HCT116 (cell line): ENCODE data around the gene AKAP13. TPM values are rescaled to one million over a fixed set of nuclear protein-coding genes. Genes with fewer than 3 reads are reported as not detected.
"Not testable (repeated sequence)": the region's sequence is repeated elsewhere in the genome, so short reads cannot be mapped to it uniquely, and the experiment has no call there.

Experiments used
- ATAC-seq: fragments of 200-7000 bp; cut with Tn5 transposase; 2 replicates; pipeline ENCODE4 v1.9.1; 2020; ENCODE audit warnings: mild to moderate bottlenecking, moderate library complexity
- BruUV-seq: library from RNA; stranded (reverse); fragments of 400-500 nt; replicated peaks from 2 replicates; lab custom pipeline; 2021; lab: Mats Ljungman, UMichigan
- CTCF ChIA-PET: fragments of 300-600 bp; sonication (Branson Sonifier 250); formaldehyde crosslinking; loops from one replicate; lab custom pipeline; 2021; ENCODE audit warnings: antibody characterized with exemption; lab: Charles Lee
- POLR2A ChIA-PET: fragments of 300-600, 350-600 bp; sonication (Branson Sonifier 250); formaldehyde crosslinking; loops from one replicate; lab custom pipeline; 2021; ENCODE audit warnings: antibody characterized with exemption; lab: Charles Lee
- RAD21 ChIA-PET, 2 experiments: fragments of 300-600 bp; sonication (Branson Sonifier 250); formaldehyde crosslinking; loops; one replicate each; lab custom pipeline; 2023; ENCODE audit warnings: low total read pairs in 2 of 2; ENCODE audit not compliant: uncharacterized antibody in 2 of 2, unreplicated experiment in 2 of 2, low non-redundant PET in 1 of 2; lab: Charles Lee
- DNase-seq: peaks from one replicate; pipeline ENCODE4 v3.0.0-alpha.2; 2010; ENCODE audit warnings: low read depth, low spot score
- H2AFZ ChIP-seq: fragments of 200-600 bp; shearing (Covaris generic), sonication (generic); 2 replicates; pipeline ENCODE4 v1.6.1; 2017; ENCODE audit warnings: low read depth, mixed run types, mixed read lengths, antibody characterized with exemption, low read length; ENCODE audit not compliant: poor library complexity, severe bottlenecking
- H3K27ac ChIP-seq: 2 replicates; pipeline ENCODE4 v1.5.1; 2012; ENCODE audit warnings: low read depth, low read length
- H3K27me3 ChIP-seq: fragments of 200-600 bp; sonication (generic); 2 replicates; pipeline ENCODE4 v1.6.1; 2016; ENCODE audit warnings: mixed run types, low read length, mixed read lengths; ENCODE audit not compliant: insufficient read depth
- H3K36me3 ChIP-seq, 2 experiments: fragments of 200-500 bp in 1 of 2; fragments of 200-600 bp in 1 of 2; sonication (Bioruptor generic) in 1 of 2; sonication (generic) in 1 of 2; 2 replicates each; pipeline versions ENCODE4 v1.5.1 to v1.6.1; 2014 to 2016; ENCODE audit warnings: low read length in 2 of 2, inconsistent platforms in 1 of 2, mixed read lengths in 1 of 2, mixed run types in 1 of 2; ENCODE audit not compliant: insufficient read depth in 2 of 2, control insufficient read depth in 1 of 2
- H3K4me1 ChIP-seq, 2 experiments: fragments of 200-600 bp in 1 of 2; sonication (generic) in 1 of 2; 2 replicates each; pipeline versions ENCODE4 v1.5.1 to v1.6.1; 2012 to 2017; ENCODE audit warnings: low read length in 2 of 2, inconsistent platforms in 1 of 2, mild to moderate bottlenecking in 1 of 2, mixed read lengths in 1 of 2, mixed run types in 1 of 2, moderate library complexity in 1 of 2; ENCODE audit not compliant: insufficient read depth in 2 of 2, control insufficient read depth in 1 of 2
- H3K4me2 ChIP-seq: fragments of 200-600 bp; sonication (generic); 2 replicates; pipeline ENCODE4 v1.6.1; 2017; ENCODE audit warnings: mixed run types, low read length, mixed read lengths
- H3K4me3 ChIP-seq, 2 experiments: fragments of 200-600 bp in 1 of 2; sonication (generic) in 1 of 2; replicated peaks in 1 of 2; 2 replicates each; pipeline ENCODE4 v1.5.1; 2011 to 2016; ENCODE audit warnings: low read length in 2 of 2, control low read depth in 1 of 2, low read depth in 1 of 2, mild to moderate bottlenecking in 1 of 2, mixed read lengths in 1 of 2, mixed run types in 1 of 2
- H3K79me2 ChIP-seq: fragments of 200-600 bp; sonication (generic); 2 replicates; pipeline ENCODE4 v1.6.1; 2017; ENCODE audit warnings: mild to moderate bottlenecking, mixed run types, low read length, moderate library complexity, mixed read lengths; ENCODE audit not compliant: insufficient read depth
- H3K9ac ChIP-seq: fragments of 200-600 bp; sonication (generic); 2 replicates; pipeline ENCODE4 v1.6.1; 2016; ENCODE audit warnings: low read length, mixed read lengths
- H3K9me2 ChIP-seq: fragments of 200-600 bp; sonication (generic), shearing (Covaris generic); 2 replicates; pipeline ENCODE4 v1.6.1; 2017; ENCODE audit warnings: mixed run types, mild to moderate bottlenecking, moderate library complexity; ENCODE audit not compliant: insufficient read depth
- H3K9me3 ChIP-seq, 2 experiments: fragments of 200-500 bp in 1 of 2; fragments of 200-600 bp in 1 of 2; sonication (Bioruptor generic) in 1 of 2; sonication (generic) in 1 of 2; 2 replicates each; pipeline ENCODE4 v1.6.1; 2014 to 2017; ENCODE audit warnings: low read length in 2 of 2, mixed read lengths in 2 of 2, inconsistent platforms in 1 of 2, low read depth in 1 of 2, mild to moderate bottlenecking in 1 of 2, mixed run types in 1 of 2, moderate library complexity in 1 of 2; ENCODE audit not compliant: control insufficient read depth in 1 of 2, insufficient read depth in 1 of 2
- H4K20me1 ChIP-seq: fragments of 200-600 bp; sonication (generic), shearing (Covaris generic); 2 replicates; pipeline ENCODE4 v1.6.1; 2017; ENCODE audit warnings: mixed run types, mild to moderate bottlenecking, moderate library complexity; ENCODE audit not compliant: insufficient read depth
- FOSL1 ChIP-seq: IDR thresholded peaks from 2 replicates; pipeline ENCODE4 v1.6.1; 2012; ENCODE audit warnings: low read depth
- JUND ChIP-seq: IDR thresholded peaks from 2 replicates; pipeline ENCODE4 v1.6.1; 2012
- SIN3A ChIP-seq: IDR thresholded peaks from 2 replicates; pipeline ENCODE4 v1.6.1; 2012; ENCODE audit warnings: low read depth
- SP1 ChIP-seq: IDR thresholded peaks from 2 replicates; pipeline ENCODE4 v1.6.1; 2012; ENCODE audit warnings: low read depth
- intact Hi-C: fragments of 100-400 bp; cut with micrococcal nuclease; formaldehyde crosslinking; loops from 2 replicates; pipeline ENCODE4 v1.10.0; 2022
- total RNA-seq: library from RNA; stranded (reverse); gene quantifications from one replicate; pipeline ENCODE4 v1.2.1, GENCODE V29; 2021; ENCODE audit not compliant: unreplicated experiment
- TF ChIP-seq, protein P1 (sequence below): IDR thresholded peaks from 2 replicates; pipeline ENCODE4 v1.6.1; 2012

AKAP13 gene
- total RNA-seq, 1 experiment from 2014 or later: 43.1 TPM

DNA sequence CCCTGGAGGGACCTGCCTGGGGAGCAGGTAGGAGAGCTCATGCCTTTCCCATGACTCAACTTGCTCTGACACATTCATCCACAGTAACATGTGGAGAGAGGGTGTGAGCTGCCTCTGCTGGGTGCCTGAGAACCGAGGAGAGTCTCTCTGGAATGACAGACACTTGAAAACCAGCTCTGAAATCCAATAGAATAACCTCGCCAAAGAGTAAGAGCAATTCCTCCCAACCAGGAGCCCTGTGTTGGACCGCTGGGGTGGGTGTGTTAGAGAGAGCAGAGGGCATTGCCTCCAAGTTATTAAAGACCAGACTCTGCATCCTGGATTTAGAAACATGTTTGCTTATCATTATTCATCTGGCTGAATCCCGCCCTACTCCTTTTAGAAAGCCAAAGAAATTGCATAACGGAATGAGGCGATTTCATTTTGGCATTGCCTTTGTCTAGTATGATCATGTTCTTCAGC lies 35.7 kb upstream of the AKAP13 start:
- TF ChIP-seq FOSL1 (peak; percentile 26; the same call in 1 of the 2 replicates), JUND (peak; percentile 44; the same call in 1 of the 2 replicates), SP1 (peak; percentile 14; the same call in 1 of the 2 replicates), SIN3A (0 out of 2 replicates have a peak, but pooled peaks have one; percentile 28)
- TF ChIP-seq, protein P1, sequence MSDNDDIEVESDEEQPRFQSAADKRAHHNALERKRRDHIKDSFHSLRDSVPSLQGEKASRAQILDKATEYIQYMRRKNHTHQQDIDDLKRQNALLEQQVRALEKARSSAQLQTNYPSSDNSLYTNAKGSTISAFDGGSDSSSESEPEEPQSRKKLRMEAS: 0 out of 2 replicates have a peak, but pooled peaks have one; percentile 47
- Histone ChIP-seq H3K4me1 (peaks cover 17 to 33% of the 10 kb centered on the region in 2 experiments), H3K4me2 (peak overlapping the region; percentile 66), H3K9ac (peak overlapping the region; percentile 33; the same call in 1 of the 2 replicates), H3K4me3 (0 out of 4 replicates have a peak overlapping the region, but pooled peaks of 1 of the 2 experiments have one; percentile 23), H2AFZ (peak overlapping the region; percentile 61)
- POLR2A ChIA-PET, CTCF ChIA-PET, H3K36me3 ChIP-seq, H3K27me3 ChIP-seq, H3K27ac ChIP-seq, BruUV-seq, H3K79me2 ChIP-seq, RAD21 ChIA-PET, H3K9me2 ChIP-seq, H4K20me1 ChIP-seq, H3K9me3 ChIP-seq, intact Hi-C loops: not testable (repeated sequence)
- ATAC-seq (peak; percentile 91), DNase-seq (peak; percentile 19)

DNA sequence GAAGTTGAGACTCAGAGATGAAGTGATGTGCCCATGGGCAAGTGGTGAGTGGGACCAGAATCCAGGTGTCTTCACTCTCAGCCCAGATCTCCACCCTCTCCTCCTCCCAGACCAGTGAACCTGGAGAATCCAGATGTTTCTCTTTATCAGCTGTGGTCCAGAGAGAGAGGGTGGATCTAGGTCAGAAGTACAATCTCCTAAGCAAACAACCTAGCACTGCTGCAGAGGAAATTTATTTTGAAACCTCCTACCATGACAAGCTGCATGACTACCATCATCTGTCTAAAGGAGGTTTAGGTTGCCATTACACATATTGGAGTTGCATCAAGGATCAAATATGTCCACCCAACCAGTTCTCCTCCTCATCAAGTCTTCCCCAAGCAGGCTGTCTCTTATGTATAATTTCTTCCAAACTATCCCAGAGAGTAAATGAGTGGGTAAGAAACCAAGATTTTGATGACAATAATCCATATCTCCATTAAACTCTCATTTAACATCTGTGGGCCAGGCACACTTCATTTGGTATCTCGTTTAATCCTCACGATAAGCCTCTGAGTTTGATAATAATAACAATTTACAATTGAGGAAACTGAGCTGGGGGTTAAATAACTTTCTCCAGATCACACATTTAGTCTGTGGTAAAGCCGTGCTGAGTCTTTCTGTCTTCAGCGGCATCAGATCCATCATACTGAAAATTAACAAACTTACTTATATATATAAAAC lies 35.0 kb upstream of the AKAP13 start:
- RAD21 ChIA-PET, POLR2A ChIA-PET, H3K9me2 ChIP-seq, DNase-seq, BruUV-seq, H3K27me3 ChIP-seq, H3K79me2 ChIP-seq, ATAC-seq, CTCF ChIA-PET, H3K36me3 ChIP-seq, H3K9me3 ChIP-seq, intact Hi-C loops, H3K27ac ChIP-seq, H4K20me1 ChIP-seq, H3K9ac ChIP-seq: not testable (repeated sequence)
- peak overlapping the region; percentile 66 for H3K4me2 ChIP-seq
- 0 out of 4 replicates have a peak overlapping the region, but pooled peaks of 1 of the 2 experiments have one; percentile 23 for H3K4me3 ChIP-seq
- peaks cover 17 to 33% of the 10 kb centered on the region in 2 experiments for H3K4me1 ChIP-seq
- peak overlapping the region; percentile 61 for H2AFZ ChIP-seq

DNA sequence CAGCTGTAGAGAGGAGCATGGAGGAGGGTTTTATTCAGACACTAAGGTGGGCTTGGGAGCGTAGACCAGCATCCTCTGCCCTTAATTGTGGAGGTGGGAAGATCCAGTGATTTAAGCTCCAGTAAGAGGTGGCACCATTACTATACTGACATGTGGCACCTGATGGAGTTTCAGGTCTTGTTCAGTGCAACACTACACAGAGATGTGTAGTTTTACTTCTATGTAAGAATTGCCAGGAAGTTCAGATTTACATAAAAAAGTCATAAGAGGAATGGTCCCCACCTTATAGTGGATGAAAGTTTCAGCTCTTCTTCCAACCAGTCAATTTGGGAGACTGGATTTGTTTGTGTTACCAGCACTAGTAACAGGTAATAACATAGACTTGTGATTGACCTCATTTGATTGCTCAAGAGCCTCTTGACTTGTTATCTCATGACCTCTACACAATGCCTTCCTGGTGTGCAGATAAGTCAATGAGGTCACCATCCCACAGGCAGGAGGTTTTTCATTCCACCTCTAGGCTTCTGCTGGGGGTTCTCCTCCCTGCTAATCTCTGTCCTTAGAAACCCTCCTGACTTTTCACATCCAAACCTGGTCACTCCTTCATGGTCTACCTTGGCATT lies 33.8 kb upstream of the AKAP13 start:
- BruUV-seq, H3K9me2 ChIP-seq, H3K36me3 ChIP-seq, H3K4me3 ChIP-seq, H4K20me1 ChIP-seq, RAD21 ChIA-PET, POLR2A ChIA-PET, DNase-seq, H3K9ac ChIP-seq, CTCF ChIA-PET, H3K27ac ChIP-seq, H3K4me2 ChIP-seq, H3K9me3 ChIP-seq, H2AFZ ChIP-seq, H3K79me2 ChIP-seq, intact Hi-C loops, H3K27me3 ChIP-seq, ATAC-seq: not testable (repeated sequence)
- H3K4me1 ChIP-seq: peaks cover 17 to 33% of the 10 kb centered on the region in 2 experiments
